Measurements from ENCODE around the gene LHB.

The LHB gene

DNA sequence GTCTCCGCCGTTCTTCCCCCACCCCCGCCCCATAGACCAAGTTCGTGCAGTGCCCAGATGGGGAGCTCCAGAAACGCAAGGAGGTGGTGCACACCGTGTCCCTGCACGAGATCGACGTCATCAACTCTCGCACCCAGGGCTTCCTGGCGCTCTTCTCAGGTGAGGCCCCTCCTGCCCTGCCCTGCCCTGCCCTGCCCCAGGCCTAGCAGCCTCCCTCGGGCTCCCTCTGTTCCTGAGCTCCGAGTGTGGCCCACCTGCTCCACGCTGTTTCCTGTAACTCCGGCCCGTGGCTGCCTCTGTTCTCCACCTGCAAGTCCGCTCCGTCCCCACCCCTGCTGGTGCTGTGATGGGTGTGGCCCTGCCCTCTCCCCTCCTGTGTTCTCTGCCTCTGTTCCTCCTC is 6.4 kb downstream of the LHB start:
- DNase-seq: no peak

DNA sequence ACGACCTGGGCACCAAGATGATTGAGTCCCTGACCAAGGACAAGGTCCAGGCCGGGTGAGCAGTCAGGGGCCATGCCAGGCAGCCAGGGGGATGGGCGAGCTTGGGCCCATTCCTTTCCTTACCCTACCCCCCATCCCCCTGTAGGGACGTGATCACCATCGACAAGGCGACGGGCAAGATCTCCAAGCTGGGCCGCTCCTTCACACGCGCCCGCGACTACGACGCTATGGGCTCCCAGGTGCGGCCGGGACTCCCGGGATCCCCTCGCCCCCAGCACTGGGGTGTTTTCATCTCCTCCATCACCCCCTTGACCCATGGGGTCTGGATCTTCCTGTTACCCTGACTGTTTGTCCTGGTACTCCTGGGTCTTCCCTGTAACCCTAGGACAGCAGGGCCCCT is 7.1 kb downstream of the LHB start:
- DNase-seq: no peak

GRCh38 chr19:49006905-49007304 is 10.0 kb downstream of the LHB start:
- DNase-seq: no peak

DNA sequence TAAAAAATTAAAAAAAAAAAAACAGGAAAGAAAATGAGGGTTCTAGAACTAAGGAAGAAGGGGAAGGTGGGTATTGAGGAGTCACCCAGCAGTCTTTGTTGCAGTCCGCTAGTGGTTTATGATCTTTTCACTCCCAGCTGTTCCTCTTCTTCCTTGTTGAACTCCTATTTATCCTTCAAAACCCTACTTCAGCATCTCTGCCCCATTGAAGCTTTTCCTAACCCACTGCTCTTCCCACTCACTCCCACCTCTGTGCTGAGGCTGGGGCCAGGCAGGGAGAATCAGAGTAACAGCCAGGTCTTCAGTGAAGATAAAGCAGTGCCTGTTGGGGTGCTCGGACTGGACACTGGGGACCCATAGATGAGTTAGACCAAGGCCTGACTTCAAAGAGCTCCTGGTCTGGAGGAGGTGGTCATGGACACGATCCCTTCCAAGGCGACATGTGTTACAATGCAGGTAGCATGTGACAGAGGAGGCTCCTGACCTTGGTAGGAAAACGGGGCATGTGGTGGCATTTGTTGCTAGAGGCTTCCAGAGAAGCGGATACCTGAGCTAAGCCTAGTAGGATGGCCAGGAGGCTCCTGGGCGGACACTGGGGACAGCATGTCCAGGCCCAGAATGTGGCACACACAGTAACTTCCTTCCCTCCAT is 11.8 kb downstream of the LHB start:
- DNase-seq: no peak

DNA sequence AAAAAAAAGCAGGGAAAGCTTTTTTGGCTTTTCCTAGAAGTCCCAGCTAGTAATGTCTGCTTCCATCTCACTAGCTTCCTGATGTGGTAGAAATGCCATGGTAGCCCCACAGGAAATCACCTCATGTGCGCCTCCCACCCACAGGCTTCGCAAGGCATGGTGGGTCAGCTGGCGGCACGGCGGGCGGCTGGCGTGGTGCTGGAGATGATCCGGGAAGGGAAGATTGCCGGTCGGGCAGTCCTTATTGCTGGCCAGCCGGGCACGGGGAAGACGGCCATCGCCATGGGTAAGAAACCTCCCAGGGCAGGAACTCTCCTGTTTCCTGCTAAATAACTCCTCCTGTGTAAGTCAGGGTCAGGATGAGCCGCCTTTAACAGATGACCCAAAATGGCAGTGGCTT is 12.8 kb downstream of the LHB start:
- DNase-seq: no peak

DNA sequence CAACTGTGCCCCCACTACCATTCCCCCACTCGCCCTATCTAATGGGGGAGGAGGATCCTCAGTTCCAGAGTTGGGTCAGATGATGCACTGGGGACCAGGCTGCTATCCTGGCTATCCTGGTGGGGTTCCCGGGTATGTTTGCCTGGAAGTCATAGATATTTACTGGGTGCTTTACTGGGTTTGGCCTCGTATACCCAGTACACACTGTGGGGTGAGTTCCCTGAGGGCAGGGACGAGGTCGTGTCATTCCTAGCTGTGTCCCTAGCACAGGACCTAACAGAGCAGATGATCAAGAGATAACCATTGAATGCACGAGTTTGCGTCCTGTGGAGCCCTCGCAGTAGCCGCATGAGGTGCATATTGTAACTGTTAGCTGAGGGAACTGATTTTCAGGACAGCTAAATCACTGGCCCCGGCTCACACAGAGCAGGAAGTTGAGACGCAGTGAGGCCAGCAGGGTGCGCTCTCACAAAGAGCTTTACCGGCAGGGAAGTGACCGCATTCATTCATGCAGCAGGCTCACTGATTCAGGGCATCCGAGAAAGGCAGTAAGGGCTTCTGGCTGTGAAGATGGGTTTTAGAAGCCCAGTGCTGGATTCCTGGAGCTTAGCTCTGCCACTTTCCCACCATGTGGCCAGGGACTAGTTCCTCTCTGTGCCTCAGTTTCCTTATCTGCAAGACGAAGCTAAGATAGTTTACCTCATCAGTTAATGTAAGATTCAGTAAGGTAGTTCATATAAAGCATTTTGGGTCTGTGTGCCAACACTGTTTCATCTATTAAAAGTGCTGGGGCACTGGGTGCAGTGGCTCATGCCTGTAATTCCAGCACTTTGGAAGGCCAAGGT is 17.2 kb downstream of the LHB start:
- peak; percentile 30 to 82 (median 55) for DNase-seq

DNA sequence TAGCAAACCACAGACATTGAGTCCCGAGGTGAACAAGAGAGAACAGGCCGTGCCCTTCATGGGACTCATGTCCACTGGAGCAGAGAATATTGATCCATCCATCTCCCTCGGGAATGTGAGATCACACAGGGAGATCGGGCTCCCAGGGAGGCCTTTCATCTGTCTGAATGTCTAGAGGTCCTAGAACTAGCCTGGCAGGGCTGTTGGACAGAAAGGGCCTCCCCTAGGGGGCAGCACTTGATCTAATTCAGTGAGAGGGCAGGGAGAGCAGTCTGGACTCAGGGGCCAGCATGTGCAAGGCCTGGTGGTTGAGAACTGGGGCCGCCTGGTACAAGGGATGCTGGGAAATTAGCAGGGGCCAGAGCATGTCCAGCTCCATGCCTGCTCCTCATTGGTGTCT is 18.9 kb downstream of the LHB start:
- DNase-seq: peak in 2 of 5 experiments; percentile 35 to 56

GRCh38 chr19:48994035-48994386 is 22.9 kb downstream of the LHB start:
- DNase-seq: no peak

DNA sequence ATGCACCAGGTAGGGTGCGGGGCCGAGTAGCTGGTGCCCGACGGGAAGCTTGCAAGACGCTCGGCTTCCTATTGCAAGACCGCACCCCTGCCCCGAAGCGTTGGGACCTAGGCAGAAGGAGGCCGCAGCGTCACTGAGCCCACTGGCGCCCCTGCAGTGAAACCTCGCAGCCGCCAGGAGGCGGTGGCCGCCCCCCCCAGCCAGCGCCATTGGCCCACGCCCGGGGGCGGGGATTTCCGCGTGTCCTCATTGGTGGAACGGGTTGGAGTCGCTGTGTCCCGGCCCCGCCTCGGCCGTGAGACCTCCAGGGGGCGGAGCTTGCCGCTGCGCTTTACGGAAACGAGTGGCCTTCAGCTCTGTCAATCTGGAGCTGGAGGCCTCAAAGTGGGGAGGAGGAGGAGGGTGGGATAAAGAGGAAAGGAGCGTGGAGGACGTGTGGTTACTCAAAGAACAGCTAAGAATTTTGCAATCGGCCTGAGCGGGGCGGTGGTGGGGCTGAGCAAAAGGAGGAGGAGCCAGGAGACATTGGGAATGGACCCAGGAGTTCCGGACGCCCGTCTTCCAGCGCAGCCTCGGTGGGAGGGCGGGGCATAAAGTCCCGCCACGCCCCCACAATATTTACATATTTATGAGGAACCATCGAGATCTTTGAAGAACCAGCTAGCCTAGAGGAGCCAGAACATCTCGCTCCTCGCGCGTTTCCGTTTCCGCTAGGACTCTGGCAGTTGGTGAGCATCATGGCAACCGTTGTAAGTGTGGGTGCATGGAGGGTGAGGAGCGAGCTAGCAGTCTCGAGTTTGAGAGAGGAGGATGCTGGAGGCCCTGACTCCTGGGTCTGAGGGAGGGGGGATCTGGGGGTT is 23.5 kb downstream of the LHB start, which contains the start of the genes GYS1 and RUVBL2:
TSS of gene GYS1 (minus strand) at position 135 of the 860 bp plus-strand sequence. CDS start 197 bp downstream, outside the sequence.
TSS of gene RUVBL2 (plus strand) at position 713 of the 860 bp plus-strand sequence. CDS start at position 738, 25 bp downstream.
- peak; percentile 98 to 100 (median 99) for DNase-seq

DNA sequence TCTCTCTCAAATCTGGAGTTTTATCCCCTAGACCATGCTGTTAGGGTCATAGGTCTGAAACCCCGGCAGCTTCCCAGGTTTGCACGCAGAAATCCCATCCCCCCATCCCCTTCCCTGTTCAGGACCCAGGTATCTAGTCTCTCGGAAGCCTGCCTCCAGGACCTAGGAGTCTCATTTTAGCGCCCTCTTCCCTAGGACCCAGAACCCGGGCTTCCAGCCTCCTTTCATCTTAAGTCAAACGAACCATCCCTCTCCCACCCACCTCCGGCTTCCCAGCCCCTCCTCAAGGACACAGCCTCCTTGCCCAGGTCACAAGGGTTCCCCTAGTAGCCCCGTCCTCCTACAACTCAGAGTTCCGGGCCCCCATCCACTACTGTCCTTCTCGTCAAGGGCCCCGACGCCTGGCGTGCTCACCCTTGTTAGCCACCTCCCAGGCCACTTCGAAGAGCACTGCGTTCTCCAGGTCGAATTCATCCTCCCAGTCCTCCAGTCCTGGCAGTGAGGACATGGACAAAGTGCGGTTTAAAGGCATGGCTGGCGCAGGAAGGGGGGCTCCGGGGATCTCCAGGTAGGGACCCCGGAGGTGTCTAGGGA is 24.2 kb downstream of the LHB start:
- DNase-seq: peak in 1 of 5 experiments; percentile 36

DNA sequence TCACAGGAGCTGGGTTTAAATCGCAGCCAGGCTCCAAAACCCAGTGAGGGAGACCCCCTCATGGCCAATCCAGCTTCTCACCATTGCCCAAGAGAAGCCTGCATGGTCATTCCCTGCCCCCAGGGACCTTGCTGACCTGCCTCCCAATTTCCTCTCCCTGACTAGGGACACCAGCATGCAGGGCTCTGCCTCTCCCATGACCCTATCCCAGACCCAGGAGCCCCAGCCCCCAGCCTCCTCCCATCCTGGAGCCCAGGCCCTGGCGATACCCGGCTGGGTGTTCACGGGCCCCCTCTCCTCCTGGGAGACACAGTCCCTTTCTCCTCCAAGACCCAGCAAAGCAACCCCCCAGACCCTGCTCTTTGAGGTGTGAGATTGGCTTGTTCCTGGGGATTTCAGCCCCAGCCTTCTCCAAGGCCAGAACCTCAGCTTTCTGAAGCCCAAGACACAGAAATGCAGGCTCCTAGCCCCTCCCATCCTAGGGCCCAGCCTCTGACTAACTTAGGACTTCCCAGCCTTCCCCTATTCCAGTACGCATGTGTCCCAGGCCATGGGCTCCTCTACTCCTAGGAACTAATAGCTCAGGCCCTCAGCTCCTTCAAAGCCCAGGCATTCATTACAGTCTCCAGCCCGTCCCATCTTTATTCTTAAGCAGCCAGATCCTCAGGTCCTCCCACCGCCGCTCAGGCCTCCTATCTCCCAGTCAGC is 24.9 kb downstream of the LHB start:
- no peak for DNase-seq

- DNase-seq: no peak
Observed at GRCh38 chr19:48991011-48991609, 25.8 kb downstream of the LHB start.

DNA sequence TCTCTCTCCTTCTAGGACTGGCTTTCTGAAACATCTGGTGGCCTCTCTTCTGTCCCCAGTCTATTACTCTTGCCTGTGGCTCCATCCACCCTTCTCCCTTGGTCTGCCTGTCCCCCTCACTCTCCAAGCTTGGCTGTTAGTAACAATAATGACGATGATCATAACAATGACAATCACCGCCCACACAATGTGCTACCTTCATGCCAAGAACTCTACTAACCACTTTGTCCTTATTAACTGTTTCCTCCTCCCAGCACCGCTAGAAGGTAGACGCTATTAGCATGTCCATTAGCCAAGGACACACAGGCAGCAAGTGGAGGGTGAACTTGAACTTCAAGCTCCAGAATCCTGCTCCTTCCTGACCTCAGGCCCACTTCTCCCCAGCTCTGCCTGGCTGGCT is 26.5 kb downstream of the LHB start:
- DNase-seq: no peak

DNA sequence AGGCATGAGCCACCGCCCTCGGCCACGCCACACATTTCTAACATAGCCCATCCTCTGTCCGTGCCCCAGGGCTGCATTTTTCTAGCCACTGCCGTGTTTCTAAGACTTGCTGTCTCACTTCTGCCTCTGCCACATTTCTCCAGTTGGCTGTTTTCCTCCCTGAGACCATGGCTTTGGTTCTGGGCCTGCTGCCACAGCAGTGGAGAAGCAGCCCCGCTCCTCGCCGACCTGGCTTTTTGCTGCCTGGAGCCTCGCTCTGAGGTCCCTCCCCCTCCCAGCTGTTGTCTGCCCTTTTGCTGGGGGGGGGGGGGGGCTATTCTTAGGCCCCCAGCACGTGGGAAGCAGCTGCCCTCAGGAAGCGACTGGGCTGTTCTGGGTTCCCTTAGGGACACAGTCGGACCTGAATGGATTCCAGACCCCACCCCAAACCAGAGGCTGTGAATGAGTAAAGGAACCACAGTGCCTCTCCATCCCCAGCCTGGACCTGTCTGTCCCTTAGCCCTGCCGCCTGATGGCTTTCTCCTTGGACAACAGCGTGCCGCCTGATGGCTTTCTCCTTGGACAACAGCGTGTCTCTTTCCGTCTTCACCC is 27.1 kb downstream of the LHB start:
- DNase-seq: no peak

GRCh38 chr19:48988860-48989259 is 28.0 kb downstream of the LHB start:
- no peak for DNase-seq

DNA sequence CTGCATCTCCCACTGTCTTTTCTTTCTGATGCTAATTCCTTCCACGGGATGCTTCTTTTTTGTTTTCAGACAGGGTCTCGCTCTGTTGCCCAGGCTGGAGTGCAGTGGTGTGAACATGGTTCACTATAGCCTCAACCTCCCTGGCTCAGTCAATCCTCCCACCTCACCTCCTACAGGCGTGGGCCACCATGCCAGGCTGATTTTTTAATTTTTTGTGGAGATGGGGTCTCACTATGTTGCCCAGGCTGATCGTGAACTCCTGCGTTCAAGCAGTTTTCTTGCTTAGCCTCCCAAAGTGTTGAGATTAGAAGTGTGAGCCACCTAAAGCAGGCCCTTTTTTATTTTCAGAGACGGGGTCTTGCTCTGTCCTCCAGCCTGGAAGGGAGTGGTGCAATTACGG is 28.6 kb downstream of the LHB start:
- DNase-seq: no peak

DNA sequence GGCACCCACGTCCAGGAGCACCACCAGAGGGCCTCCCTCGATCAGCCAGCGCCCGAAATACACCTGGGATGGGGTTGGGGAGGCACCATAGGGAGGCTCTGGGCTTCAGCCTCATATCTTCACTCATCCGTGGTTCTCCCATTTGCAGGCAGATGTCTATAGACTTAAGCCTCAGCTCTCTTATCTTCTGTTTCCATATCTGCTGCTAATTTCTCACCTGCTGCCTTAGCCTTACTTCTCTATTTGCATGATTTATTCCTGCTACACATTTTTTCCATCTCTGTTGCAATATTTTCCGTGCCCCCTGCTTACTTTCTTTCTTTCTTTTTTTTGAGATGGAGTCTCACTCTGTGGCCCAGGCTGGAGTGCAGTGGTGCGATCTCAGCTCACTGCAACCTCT is 29.6 kb downstream of the LHB start:
- no peak for DNase-seq

DNA sequence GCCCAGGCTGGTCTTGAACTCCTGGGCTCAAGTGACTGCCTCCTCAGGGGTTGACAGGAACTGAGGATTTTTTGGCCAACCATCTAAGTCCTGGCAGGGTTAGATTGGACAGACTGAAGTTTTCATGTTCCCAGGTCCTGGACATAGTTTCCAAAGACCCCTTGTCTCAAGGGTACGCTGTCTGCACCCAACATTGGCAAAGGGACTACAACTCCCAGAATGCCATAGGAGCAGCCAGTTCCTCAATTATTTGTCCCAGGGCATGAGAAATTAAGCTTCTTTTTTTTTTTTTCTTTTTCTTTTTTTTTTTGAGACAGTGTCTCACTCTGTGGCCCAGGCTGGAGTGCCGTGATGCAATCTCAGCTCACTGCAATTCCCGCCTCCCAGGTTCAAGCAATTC is 30.7 kb downstream of the LHB start:
- no peak for DNase-seq

- no peak for DNase-seq
Observed at GRCh38 chr19:48985711-48986110, 31.2 kb downstream of the LHB start.

- no peak for DNase-seq
Observed at GRCh38 chr19:48982280-48982679, 34.6 kb downstream of the LHB start.

GRCh38 chr19:48977061-48977460 is 39.8 kb downstream of the LHB start:
- no peak for DNase-seq

Measured in T-helper 2 cell (primary cell).